Heart left ventricle (tissue), 16 donors: ENCODE results near the gene SEMA6A. TPM values are rescaled to one million over a fixed set of nuclear protein-coding genes. Genes with fewer than 3 reads are reported as not detected.

Source experiments
- ATAC-seq, 4 donors: fragments of 200-7000 bp; cut with Tn5 transposase; one replicate each; pipeline ENCODE4 v1.9.1; 2020 to 2022; ENCODE audit warnings: moderate library complexity in 4 of 4, mild to moderate bottlenecking in 3 of 4, moderate number of reproducible peaks in 1 of 4
- DNase-seq, 5 donors: peaks; one replicate each; pipeline ENCODE4 v3.0.0-alpha.2; 2020
- H3K27ac ChIP-seq, 12 donors: fragments of 200-600 bp; sonication (generic) in 4 of 12; one replicate each; pipeline versions ENCODE4 v1.5.0 to v1.8.0; 2016 to 2022; ENCODE audit warnings: mild to moderate bottlenecking in 2 of 12
- H3K27me3 ChIP-seq, 9 donors: fragments of 200-600 bp; sonication (generic) in 2 of 9; one replicate each; pipeline versions ENCODE4 v1.5.1 to v1.8.0; 2016 to 2022; ENCODE audit warnings: mild to moderate bottlenecking in 3 of 9
- H3K36me3 ChIP-seq, 9 donors: fragments of 200-600 bp; sonication (generic) in 2 of 9; one replicate each; pipeline versions ENCODE4 v1.5.0 to v1.8.0; 2018 to 2022; ENCODE audit warnings: mild to moderate bottlenecking in 2 of 9
- H3K4me1 ChIP-seq, 12 donors: fragments of 200-600 bp; sonication (generic) in 4 of 12; one replicate each; pipeline versions ENCODE4 v1.5.0 to v1.8.0; 2016 to 2022; ENCODE audit warnings: mild to moderate bottlenecking in 3 of 12
- H3K4me3 ChIP-seq, 12 donors: fragments of 200-600 bp; sonication (generic) in 4 of 12; one replicate each; pipeline versions ENCODE4 v1.5.0 to v1.8.0; 2017 to 2022; ENCODE audit warnings: mild to moderate bottlenecking in 9 of 12, moderate library complexity in 4 of 12
- H3K9me3 ChIP-seq, 12 donors: fragments of 200-600 bp; sonication (generic) in 4 of 12; one replicate each; pipeline versions ENCODE4 v1.5.0 to v1.8.0; 2016 to 2022; ENCODE audit warnings: mild to moderate bottlenecking in 1 of 12
- CTCF ChIP-seq, 12 donors: fragments of 200-600 bp; sonication (generic) in 4 of 12; IDR thresholded peaks; one replicate each; pipeline versions ENCODE4 v1.5.0 to v1.8.0; 2018 to 2022; ENCODE audit warnings: antibody characterized with exemption in 12 of 12, mild to moderate bottlenecking in 5 of 12
- POLR2A ChIP-seq, 2 donors: fragments of 450-650 bp; IDR thresholded peaks; one replicate each; pipeline ENCODE4 v1.6.1; 2017; ENCODE audit warnings: antibody characterized with exemption in 2 of 2, mild to moderate bottlenecking in 2 of 2, moderate library complexity in 2 of 2
- WGBS, 4 donors: extraction: QIAGEN DNeasy Blood & Tissue Kit in 2 of 4; methylation state at CpG; one replicate each; pipeline versions ENCODE4 v1.1.5 to v1.1.7; 2013 to 2018; 5-methylcytosine and 5-hydroxymethylcytosine counted together
- intact Hi-C, 10 donors: fragments of 100-400 bp; cut with DNase I; formaldehyde crosslinking; loops; one replicate each; pipeline versions ENCODE4 v1.11.1 to v1.14.2; 2022
- polyA plus RNA-seq, 2 donors: library from polyadenylated mRNA; stranded (reverse); fragments of 200-250 nt; gene quantifications; one replicate each; pipeline ENCODE4 v1.2.3, GENCODE V29; 2013
- total RNA-seq, 9 donors: library from RNA; depleted of rRNA in 2 of 9; stranded (reverse); fragments of >200 nt in 2 of 9; fragmentation: NEBNext Ultra II Directional in 3 of 9; extraction: Animal tissue kit (Norgen Biotek cat#: 25700) in 3 of 9; gene quantifications; one replicate each; pipeline versions ENCODE4 v1.1.0 to v1.2.4, GENCODE V29; 2016 to 2023
- donor health status: ischemic (EF 13 %, LVEDD 7.1; RV severe dilation, severe dysfunction).
- donor health status: healthy with polysubstance abuse.
- donor health status: DM: no; HTN: yes; CAD: no.
- donor health status: DM: no; HTN: no; CAD: no.
- donor health status: ischemic (EF 25% LVEDD 6.9; RV normal size, moderate dysfunction).
- donor health status: ischemic (EF 25% LVEDD 5.7; RV mildly dilated, moderate dysfunction).
- donor health status: healthy.
- donor health status: DM: yes; HTN: yes; CAD: no.
- donor health status: ischemic (EF 35%, LVEDD 5.7; RV mildly dilated, moderate dysfunction).
- donor health status: nonischemic (EF 11% LVEDD 7.7; RV severe dilation, severe dysfunction).
- donor health status: DM: yes; HTN: yes; CAD: no.
- donor health status: PGD.
- donor health status: ischemic (EF 29% LVEDD 5.4; RV normal size, mild dysfunction).
- donor health status: nonischemic (EF 23%, LVEDD 6.1; RV moderate dilation, normal function).

Gene SEMA6A
- total and polyA plus RNA-seq, 11 donors = 2.2 to 12.7 (median 6.3) TPM

GRCh38 chr5:116486588-116486987 lies 88.0 kb downstream of the SEMA6A start:
- Histone ChIP-seq H3K36me3 (peaks cover 0 to 76% (median 5%) of the 10 kb centered on the region in 9 donors), H3K27ac (no peak overlapping the region), H3K9me3 (no peaks in the 10 kb centered on the region), H3K4me3 (no peak overlapping the region), H3K27me3 (no peaks in the 10 kb centered on the region), H3K4me1 (peaks cover 0 to 2% (median 0%) of the 10 kb centered on the region in 12 donors)
- DNase-seq = no peak
- intact Hi-C loops = no loop called here
- TF ChIP-seq CTCF (IDR thresholded peaks at IDR 0.05) = no peak
- TF ChIP-seq POLR2A (IDR thresholded peaks at IDR 0.05) = no peak
- 83 to 93% (median 89%) methylated on average over 8 of the region's 8 CpGs for WGBS, 4 donors
- no peak for ATAC-seq

- no peak for TF ChIP-seq CTCF (IDR thresholded peaks at IDR 0.05)
- no peak for TF ChIP-seq POLR2A (IDR thresholded peaks at IDR 0.05)
These were observed 90.0 kb downstream of the SEMA6A start for GRCh38 chr5:116484645-116485044.

GRCh38 chr5:116482394-116482793 lies 92.2 kb downstream of the SEMA6A start:
- TF ChIP-seq POLR2A (IDR thresholded peaks at IDR 0.05) = no peak
- no peak for TF ChIP-seq CTCF (IDR thresholded peaks at IDR 0.05)
- peaks cover 0 to 14% (median 0%) of the 10 kb centered on the region in 12 donors for H3K4me1 ChIP-seq
- H3K36me3 ChIP-seq = peaks cover 0 to 70% (median 10%) of the 10 kb centered on the region in 9 donors
- intact Hi-C loops = no loop called here
- no peaks in the 10 kb centered on the region for H3K27me3 ChIP-seq
- H3K27ac ChIP-seq = no peak overlapping the region
- ATAC-seq = no peak
- no peak overlapping the region for H3K4me3 ChIP-seq
- WGBS, 4 donors = 97 to 100% (median 99%) methylated on average over 1 of the region's 1 CpG
- peaks cover 0 to 4% (median 0%) of the 10 kb centered on the region in 12 donors for H3K9me3 ChIP-seq
- DNase-seq = no peak

More at GRCh38 chr5:116484645-116485044, 90.0 kb downstream of the SEMA6A start:
- intact Hi-C loops = no loop called here
- Histone ChIP-seq H3K36me3 (peaks cover 0 to 71% (median 6%) of the 10 kb centered on the region in 9 donors), H3K27ac (no peak overlapping the region), H3K27me3 (no peaks in the 10 kb centered on the region), H3K4me3 (no peak overlapping the region), H3K9me3 (no peaks in the 10 kb centered on the region), H3K4me1 (peaks cover 0 to 14% (median 0%) of the 10 kb centered on the region in 12 donors)
- no peak for DNase-seq
- 84 to 97% (median 96%) methylated on average over 4 of the region's 4 CpGs for WGBS, 4 donors
- ATAC-seq = no peak

- WGBS, 4 donors = 92 to 98% (median 95%) methylated on average over 5 of the region's 5 CpGs
- TF ChIP-seq POLR2A (IDR thresholded peaks at IDR 0.05) (no peak), CTCF (IDR thresholded peaks at IDR 0.05) (no peak)
- ATAC-seq (no peak), DNase-seq (no peak)
- Histone ChIP-seq H3K4me3 (no peak overlapping the region), H3K27me3 (no peaks in the 10 kb centered on the region), H3K36me3 (peaks cover 0 to 67% (median 15%) of the 10 kb centered on the region in 9 donors), H3K9me3 (peaks cover 0 to 15% (median 7%) of the 10 kb centered on the region in 12 donors), H3K4me1 (peaks cover 0 to 14% (median 0%) of the 10 kb centered on the region in 12 donors), H3K27ac (no peak overlapping the region)
- intact Hi-C loops = no loop called here
These were observed 93.6 kb downstream of the SEMA6A start for GRCh38 chr5:116480894-116481510.
